ENCODE results near the gene TNFRSF8. TPM values are rescaled to one million over a fixed set of nuclear protein-coding genes. Genes with fewer than 3 reads are reported as not detected.

The TNFRSF8 gene
- total and polyA plus RNA-seq, 2 of the 4 experiments (the other 2 are of a cell fraction), result under 0.01 to 0.31 TPM

DNA sequence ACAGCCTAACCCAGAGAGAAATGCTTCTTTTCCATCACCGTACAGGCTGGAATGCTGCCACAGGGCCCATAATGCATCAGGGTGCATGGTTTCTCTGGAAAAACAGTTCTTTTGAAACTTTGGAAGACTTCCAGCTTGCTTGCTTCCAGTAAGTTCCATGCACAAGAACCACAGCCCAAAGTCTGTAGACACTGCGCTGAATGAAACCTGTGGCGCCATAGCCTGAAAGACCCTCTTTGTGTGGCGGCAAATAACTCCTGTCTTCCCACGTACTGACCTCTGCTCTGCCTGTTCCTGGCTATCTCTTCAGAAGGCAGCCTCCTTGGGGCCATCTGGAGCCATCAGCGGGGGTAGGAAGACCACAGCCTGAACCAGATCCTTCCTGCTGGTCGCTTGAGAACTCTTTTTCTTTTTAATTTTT is 28.7 kb upstream of the TNFRSF8 start:
- H2AK5ac ChIP-seq (ENCODE audit: low read depth, low read length), result no peak overlapping the region
- ChIA-PET CTCF (no interaction called here), POLR2A (ENCODE audit: unreplicated experiment) (no interaction called here)
- no peak overlapping the region for H4K5ac ChIP-seq (ENCODE audit: low read depth, low read length)
- H4K20me1 ChIP-seq (ENCODE audit: insufficient read depth, low read length), result no peaks in the 10 kb centered on the region
- peaks cover 9% of the 10 kb centered on the region; the same call in 1 of the 2 replicates for H3K27me3 ChIP-seq (ENCODE audit: control insufficient read depth, insufficient read depth, low read length)
- intact Hi-C loops (cut with micrococcal nuclease), result no loop called here
- H3K4me3 ChIP-seq (ENCODE audit: insufficient read depth, low read depth, low read length), result no peak overlapping the region
- no peak overlapping the region for H4K91ac ChIP-seq (ENCODE audit: insufficient read depth, low read depth, low read length)
- H3K9ac ChIP-seq (ENCODE audit: low read depth, low read length), result no peak overlapping the region
- in situ Hi-C loops (cut with MboI; ENCODE audit: low sequenced_read_pairs), result no loop called here
- no peak overlapping the region for H3K14ac ChIP-seq (replicated peaks; ENCODE audit: low read depth, low read length)
- no peak overlapping the region for H2BK20ac ChIP-seq (ENCODE audit: low read depth, low read length)
- peaks cover 1% of the 10 kb centered on the region; the same call in 1 of the 2 replicates for H3K4me1 ChIP-seq (ENCODE audit: control insufficient read depth, insufficient read depth, low read length)
- H3K4ac ChIP-seq (ENCODE audit: low read depth, low read length), result no peak overlapping the region
- H3K79me1 ChIP-seq (ENCODE audit: low read depth in 1 of 2, low read length in 2 of 2), result no peaks in the 10 kb centered on the region
- H3K27ac ChIP-seq (ENCODE audit: insufficient read depth, low read length), result no peak overlapping the region
- H3K56ac ChIP-seq (ENCODE audit: extremely low read depth, insufficient read depth, low read length), result no peak overlapping the region
- ATAC-seq (ENCODE audit: low read depth), result no peak
- peaks cover 13% of the 10 kb centered on the region; the same call in 1 of the 2 replicates for H3K36me3 ChIP-seq (ENCODE audit: control insufficient read depth, insufficient read depth, low read length)
- H3K9me1 ChIP-seq (ENCODE audit: insufficient read depth, low read length), result no peaks in the 10 kb centered on the region
- no peak overlapping the region for H3K4me2 ChIP-seq (ENCODE audit: low read depth, low read length)
- no peak overlapping the region for H2BK15ac ChIP-seq (ENCODE audit: low read depth, low read length)
- no peaks in the 10 kb centered on the region for H3K9me3 ChIP-seq (ENCODE audit: control insufficient read depth, insufficient read depth, low read length)
- no peak overlapping the region for H2AK9ac ChIP-seq (replicated peaks; ENCODE audit: low read depth, low read length, poor library complexity)
- BruUV-seq (replicated peaks), result no TSS peak
- H2AFZ ChIP-seq (replicated peaks; ENCODE audit: low read length, poor library complexity), result no peak overlapping the region
- 77% methylated on average over 6 of the region's 7 CpGs; no CpG with 5 or more reads in 1 of the 2 experiments for WGBS, 2 experiments (ENCODE audit: extremely low coverage in 2 of 2, insufficient read length in 1 of 2)
- no peak overlapping the region for H3K18ac ChIP-seq (ENCODE audit: low read depth, low read length)
- dilution Hi-C loops (cut with HindIII; ENCODE audit: low sequenced_read_pairs, unreplicated experiment), result no loop called here
- H3K23ac ChIP-seq (ENCODE audit: low read depth, low read length), result no peak overlapping the region
- no peak overlapping the region for H2BK5ac ChIP-seq (ENCODE audit: low read depth, low read length, poor library complexity, severe bottlenecking)
- TF ChIP-seq RAD21 (IDR thresholded peaks at IDR 0.05; ENCODE audit: low read length) (no peak), FOS (IDR thresholded peaks at IDR 0.05; ENCODE audit: low read depth, low read length) (no peak), MXI1 (IDR thresholded peaks at IDR 0.05; ENCODE audit: borderline replicate concordance, low read depth, low read length) (no peak)
- no peak overlapping the region for H2BK120ac ChIP-seq (ENCODE audit: low read depth, low read length)
- H4K8ac ChIP-seq (ENCODE audit: low read depth in 2 of 2, low read length in 2 of 2), result no peak overlapping the region
- peak; percentile 44 for DNase-seq

All from IMR-90 (cell line).